ENCODE measurements around the gene ADORA2B.

The ADORA2B gene

GRCh38 chr17:15942207-15942833, 2.6 kb upstream of the ADORA2B start:
- TF ChIP-seq CREB5 (CRISPR knock-in tag; IDR thresholded peaks at IDR 0.05; ENCODE audit: low read depth) (no peak), PATZ1 (CRISPR knock-in tag; IDR thresholded peaks at IDR 0.05; ENCODE audit: borderline replicate concordance) (no peak), TOX (CRISPR knock-in tag; IDR thresholded peaks at IDR 0.05; ENCODE audit: borderline replicate concordance) (no peak), OSR1 (CRISPR knock-in tag; IDR thresholded peaks at IDR 0.05) (no peak), ZNF70 (CRISPR knock-in tag; IDR thresholded peaks at IDR 0.05) (no peak), RARB (CRISPR knock-in tag; IDR thresholded peaks at IDR 0.05) (no peak), ZNF565 (CRISPR knock-in tag; conservative IDR thresholded peaks at IDR 0.05; ENCODE audit: low read depth) (no peak), TSHZ2 (CRISPR knock-in tag; IDR thresholded peaks at IDR 0.05) (no peak), ISL1 (CRISPR knock-in tag; IDR thresholded peaks at IDR 0.05) (no peak), BACH2 (CRISPR knock-in tag; IDR thresholded peaks at IDR 0.05; ENCODE audit: borderline replicate concordance) (no peak), CSDC2 (CRISPR knock-in tag; IDR thresholded peaks at IDR 0.05) (no peak), ZFP30 (CRISPR knock-in tag; IDR thresholded peaks at IDR 0.05) (no peak), ARNTL (CRISPR knock-in tag; IDR thresholded peaks at IDR 0.05; ENCODE audit: borderline replicate concordance, low read depth) (no peak), ZC3H10 (CRISPR knock-in tag; IDR thresholded peaks at IDR 0.05) (no peak), PPARA (CRISPR knock-in tag; IDR thresholded peaks at IDR 0.05; ENCODE audit: borderline replicate concordance) (no peak), ZFP3 (CRISPR knock-in tag; IDR thresholded peaks at IDR 0.05) (no peak), ESRRG (CRISPR knock-in tag; IDR thresholded peaks at IDR 0.05) (no peak), POU6F1 (CRISPR knock-in tag; IDR thresholded peaks at IDR 0.05; ENCODE audit: borderline replicate concordance, low read depth) (no peak), GLIS3 (CRISPR knock-in tag; IDR thresholded peaks at IDR 0.05) (no peak), ZNF8 (CRISPR knock-in tag; IDR thresholded peaks at IDR 0.05) (no peak)
- ATAC-seq, result no peak

GRCh38 chr17:15943971-15944758, 765 bp upstream of the ADORA2B start:
- peak; percentile 54; the same call in 1 of the 2 replicates for TF ChIP-seq PATZ1 (CRISPR knock-in tag; IDR thresholded peaks at IDR 0.05; ENCODE audit: borderline replicate concordance)
- TF ChIP-seq ARNTL (CRISPR knock-in tag; IDR thresholded peaks at IDR 0.05; ENCODE audit: borderline replicate concordance, low read depth), result no peak
- no peak for ATAC-seq
